ENCODE measurements around the gene SOAT1. TPM values are rescaled to one million over a fixed set of nuclear protein-coding genes. Genes with fewer than 3 reads are reported as not detected.

The SOAT1 gene
- total and polyA plus RNA-seq, 2 of the 8 experiments (the other 6 are each of a cell fraction or from before 2014, with no cell fraction given): 2.7 to 4.7 TPM

DNA sequence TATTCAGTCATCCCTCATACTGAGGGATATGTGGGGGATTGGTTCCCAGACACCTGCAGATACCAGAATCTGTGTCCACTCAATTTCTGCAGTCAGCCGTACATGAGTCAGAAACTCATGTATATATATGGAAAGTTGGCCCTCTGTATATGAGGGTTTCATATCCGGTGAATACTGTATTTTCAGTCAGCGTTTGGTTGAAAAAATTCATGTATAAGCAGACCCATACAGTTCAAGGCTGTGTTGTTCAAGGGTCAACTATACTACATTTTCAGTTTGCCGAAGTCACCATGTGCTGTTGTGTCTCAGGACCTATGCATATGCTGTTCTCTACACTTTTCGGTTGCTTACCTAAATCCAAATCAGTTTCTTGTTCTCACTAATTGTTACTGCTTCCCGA lies 82.6 kb downstream of the SOAT1 start:
- no peak overlapping the region for H3K56ac ChIP-seq (replicated peaks; ENCODE audit: insufficient read length, low read depth, low read length)
- H3K79me1 ChIP-seq (ENCODE audit: low read depth, low read length): no peaks in the 10 kb centered on the region
- no peak overlapping the region for H2BK12ac ChIP-seq (ENCODE audit: low read depth, low read length)
- POLR2A ChIA-PET (ENCODE audit: partially characterized antibody): no interaction called here
- no peaks in the 10 kb centered on the region for H3K27me3 ChIP-seq (replicated peaks in 1 of 4; ENCODE audit: control insufficient read depth in 3 of 4, extremely low read depth in 1 of 4, insufficient read depth in 3 of 4, low read length in 3 of 4)
- H4K20me1 ChIP-seq (replicated peaks in 1 of 2; ENCODE audit: control insufficient read depth in 1 of 2, insufficient read depth in 2 of 2, low read length in 2 of 2): no peaks in the 10 kb centered on the region
- CTCF ChIA-PET (ENCODE audit: partially characterized antibody): interaction anchor here (1.2 to 1.7 kb wide), 3 partner anchors 125 to 434 kb away, joined by 3 read pairs; no protein-coding TSS in a partner anchor
- no peak overlapping the region for H3K27ac ChIP-seq (ENCODE audit: low read depth, low read length)
- H4K91ac ChIP-seq (replicated peaks; ENCODE audit: insufficient read length, low read length): no peak overlapping the region
- H4K8ac ChIP-seq (ENCODE audit: extremely low read depth, insufficient read depth, low read length): no peak overlapping the region
- no peak overlapping the region for H3K23ac ChIP-seq (ENCODE audit: insufficient read length)
- H2BK20ac ChIP-seq (ENCODE audit: low read length): no peak overlapping the region
- DNase-seq (ENCODE audit: low read depth in 1 of 2, low spot score in 2 of 2): no peak
- H3K9me3 ChIP-seq (ENCODE audit: insufficient read depth in 2 of 2, low read depth in 1 of 2, low read length in 1 of 2): no peaks in the 10 kb centered on the region
- H2AK5ac ChIP-seq (ENCODE audit: low read depth, low read length): no peak overlapping the region
- no peaks in the 10 kb centered on the region for H3K36me3 ChIP-seq (ENCODE audit: control insufficient read depth in 2 of 4, insufficient read depth in 4 of 4, low read length in 3 of 4)
- H3K4me2 ChIP-seq (ENCODE audit: insufficient read depth in 1 of 2, low read depth in 2 of 2, low read length in 2 of 2): no peak overlapping the region
- H2AFZ ChIP-seq (ENCODE audit: low read length): no peak overlapping the region
- no peak overlapping the region for H2BK120ac ChIP-seq (replicated peaks; ENCODE audit: low read depth, low read length)
- no peak overlapping the region for H4K5ac ChIP-seq (ENCODE audit: insufficient read length, low read depth, low read length)
- no peaks in the 10 kb centered on the region for H3K4me1 ChIP-seq (replicated peaks in 1 of 4; ENCODE audit: control insufficient read depth in 3 of 4, insufficient read depth in 4 of 4, low read length in 3 of 4)
- H3K4me3 ChIP-seq (ENCODE audit: extremely low read depth in 1 of 4, insufficient read depth in 2 of 4, low read depth in 3 of 4, low read length in 4 of 4): no peak overlapping the region
- no peak overlapping the region for H3K14ac ChIP-seq (ENCODE audit: insufficient read length)
- no peak overlapping the region for H2BK5ac ChIP-seq (ENCODE audit: low read depth, low read length)
- no peak overlapping the region for H3K4ac ChIP-seq (replicated peaks; ENCODE audit: insufficient read length, low read depth, low read length)
- no peaks in the 10 kb centered on the region for H3K79me2 ChIP-seq (ENCODE audit: control insufficient read depth in 1 of 2, insufficient read depth in 2 of 2, low read length in 2 of 2)
- H3K18ac ChIP-seq (ENCODE audit: extremely low read depth, low read length): no peak overlapping the region
- H2BK15ac ChIP-seq (ENCODE audit: low read length): no peak overlapping the region
- no peak for FAIRE-seq
- H3K23me2 ChIP-seq (ENCODE audit: low read depth, low read length): no peaks in the 10 kb centered on the region
- H3K9ac ChIP-seq (replicated peaks in 1 of 4; ENCODE audit: extremely low read depth in 1 of 4, low read depth in 3 of 4, low read length in 3 of 4): no peak overlapping the region
- WGBS, 2 experiments (ENCODE audit: extremely low coverage in 1 of 2, insufficient coverage in 1 of 2, insufficient read length in 1 of 2, insufficient replicate concordance in 2 of 2, low coverage in 1 of 2, low lambda C conversion rate in 2 of 2, missing lambda C conversion rate in 1 of 2): 92% methylated on average over 6 of the region's 6 CpGs; no CpG with 5 or more reads in 1 of the 2 experiments
- no peak for TF ChIP-seq KDM4A (IDR thresholded peaks at IDR 0.05; ENCODE audit: low read depth, low read length, severe bottlenecking)
- no peak for TF ChIP-seq RXRA (IDR thresholded peaks at IDR 0.05; ENCODE audit: insufficient read depth, low read depth, low read length)
- TF ChIP-seq RAD21 (IDR thresholded peaks at IDR 0.05 in 1 of 2, conservative IDR thresholded peaks at IDR 0.05 in 1 of 2; ENCODE audit: low read depth in 2 of 2, low read length in 2 of 2): no peak
- no peak for TF ChIP-seq POLR2AphosphoS5 (IDR thresholded peaks at IDR 0.05; ENCODE audit: low read depth, low read length)
- TF ChIP-seq BCL11A (IDR thresholded peaks at IDR 0.05; ENCODE audit: low read depth in 2 of 2, low read length in 2 of 2): no peak
- TF ChIP-seq, protein P1, sequence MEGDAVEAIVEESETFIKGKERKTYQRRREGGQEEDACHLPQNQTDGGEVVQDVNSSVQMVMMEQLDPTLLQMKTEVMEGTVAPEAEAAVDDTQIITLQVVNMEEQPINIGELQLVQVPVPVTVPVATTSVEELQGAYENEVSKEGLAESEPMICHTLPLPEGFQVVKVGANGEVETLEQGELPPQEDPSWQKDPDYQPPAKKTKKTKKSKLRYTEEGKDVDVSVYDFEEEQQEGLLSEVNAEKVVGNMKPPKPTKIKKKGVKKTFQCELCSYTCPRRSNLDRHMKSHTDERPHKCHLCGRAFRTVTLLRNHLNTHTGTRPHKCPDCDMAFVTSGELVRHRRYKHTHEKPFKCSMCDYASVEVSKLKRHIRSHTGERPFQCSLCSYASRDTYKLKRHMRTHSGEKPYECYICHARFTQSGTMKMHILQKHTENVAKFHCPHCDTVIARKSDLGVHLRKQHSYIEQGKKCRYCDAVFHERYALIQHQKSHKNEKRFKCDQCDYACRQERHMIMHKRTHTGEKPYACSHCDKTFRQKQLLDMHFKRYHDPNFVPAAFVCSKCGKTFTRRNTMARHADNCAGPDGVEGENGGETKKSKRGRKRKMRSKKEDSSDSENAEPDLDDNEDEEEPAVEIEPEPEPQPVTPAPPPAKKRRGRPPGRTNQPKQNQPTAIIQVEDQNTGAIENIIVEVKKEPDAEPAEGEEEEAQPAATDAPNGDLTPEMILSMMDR (IDR thresholded peaks at IDR 0.05; ENCODE audit: control extremely low read depth in 1 of 3, insufficient read depth in 1 of 3, low read depth in 1 of 3, low read length in 3 of 3): no peak
- no peak for TF ChIP-seq NRF1 (IDR thresholded peaks at IDR 0.05; ENCODE audit: low read depth, low read length)
- TF ChIP-seq SP4 (IDR thresholded peaks at IDR 0.05; ENCODE audit: low read length): no peak
- TF ChIP-seq, protein P2, sequence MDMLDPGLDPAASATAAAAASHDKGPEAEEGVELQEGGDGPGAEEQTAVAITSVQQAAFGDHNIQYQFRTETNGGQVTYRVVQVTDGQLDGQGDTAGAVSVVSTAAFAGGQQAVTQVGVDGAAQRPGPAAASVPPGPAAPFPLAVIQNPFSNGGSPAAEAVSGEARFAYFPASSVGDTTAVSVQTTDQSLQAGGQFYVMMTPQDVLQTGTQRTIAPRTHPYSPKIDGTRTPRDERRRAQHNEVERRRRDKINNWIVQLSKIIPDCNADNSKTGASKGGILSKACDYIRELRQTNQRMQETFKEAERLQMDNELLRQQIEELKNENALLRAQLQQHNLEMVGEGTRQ (IDR thresholded peaks at IDR 0.05; ENCODE audit: low read length): no peak
- TF ChIP-seq ZNF274 (IDR thresholded peaks at IDR 0.05; ENCODE audit: borderline replicate concordance, extremely low read depth, low read length): no peak
- TF ChIP-seq CEBPB (IDR thresholded peaks at IDR 0.05; ENCODE audit: low read depth, low read length): no peak
